HK-2 (cell line): Measurements from ENCODE around the gene SYDE1.

ENCODE experiments used
- DNase-seq: peaks from one replicate; pipeline ENCODE4 v3.0.0-alpha.2; 2018; ENCODE audit not compliant: unreplicated experiment

The SYDE1 gene

GRCh38 chr19:15108845-15109767 is 1.9 kb downstream of the SYDE1 start:
- no peak for DNase-seq

GRCh38 chr19:15109768-15110417 is 2.7 kb downstream of the SYDE1 start:
- no peak for DNase-seq

DNA sequence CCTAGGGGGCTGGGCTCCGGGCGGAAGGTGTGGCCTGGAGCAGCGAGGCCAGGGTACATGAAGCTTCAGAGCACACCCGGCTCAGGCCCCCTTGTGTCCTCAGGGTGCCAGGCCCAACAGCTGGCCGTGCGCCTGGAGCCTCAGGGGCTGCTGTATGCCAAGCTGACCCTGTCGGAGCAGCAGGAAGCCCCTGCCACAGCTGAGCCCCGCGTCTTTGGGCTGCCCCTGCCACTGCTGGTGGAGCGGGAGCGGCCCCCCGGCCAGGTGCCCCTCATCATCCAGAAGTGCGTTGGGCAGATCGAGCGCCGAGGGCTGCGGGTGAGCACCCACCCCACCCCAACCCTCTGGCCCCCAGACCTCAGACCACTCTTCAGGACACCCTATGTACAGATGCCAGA is 3.2 kb downstream of the SYDE1 start:
- DNase-seq: no peak

GRCh38 chr19:15111758-15112157 is 4.6 kb downstream of the SYDE1 start:
- no peak for DNase-seq

- DNase-seq: no peak
These were observed 5.2 kb downstream of the SYDE1 start for GRCh38 chr19:15112385-15112784.

GRCh38 chr19:15113245-15114152 is 6.3 kb downstream of the SYDE1 start:
- DNase-seq: no peak

- DNase-seq: no peak
These were observed 6.9 kb downstream of the SYDE1 start for GRCh38 chr19:15114153-15114540.

- DNase-seq: no peak
These were observed 7.9 kb downstream of the SYDE1 start for GRCh38 chr19:15115080-15115479.

- DNase-seq: no peak
These were observed 8.8 kb downstream of the SYDE1 start for GRCh38 chr19:15115762-15116615.

DNA sequence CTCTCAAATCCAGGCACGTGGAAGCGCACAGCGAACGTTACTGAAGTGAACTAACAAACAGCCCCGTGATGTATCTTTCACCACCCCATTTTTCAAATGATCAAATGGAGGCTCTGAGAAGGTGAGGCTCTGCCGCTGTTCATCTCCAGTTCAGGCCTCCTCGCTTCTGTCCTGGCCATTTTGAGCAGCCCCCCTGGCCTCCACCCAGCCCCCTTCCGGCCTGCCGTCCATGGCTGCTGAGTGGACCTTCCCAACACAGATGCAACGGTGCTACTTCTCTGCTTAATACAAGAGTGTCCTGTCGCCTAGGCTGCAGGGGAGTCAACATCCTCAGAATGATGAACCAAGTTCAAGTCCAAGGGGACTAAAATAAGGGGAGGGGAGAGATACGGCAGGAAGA is 9.7 kb downstream of the SYDE1 start:
- no peak for DNase-seq

- DNase-seq: no peak
These were observed 11.0 kb downstream of the SYDE1 start for GRCh38 chr19:15118248-15118647.

- DNase-seq: no peak
These were observed 11.7 kb downstream of the SYDE1 start for GRCh38 chr19:15118789-15119494.

- no peak for DNase-seq
These were observed 13.2 kb downstream of the SYDE1 start for GRCh38 chr19:15120135-15121026.

- no peak for DNase-seq
These were observed 15.3 kb downstream of the SYDE1 start for GRCh38 chr19:15122331-15123030.

DNA sequence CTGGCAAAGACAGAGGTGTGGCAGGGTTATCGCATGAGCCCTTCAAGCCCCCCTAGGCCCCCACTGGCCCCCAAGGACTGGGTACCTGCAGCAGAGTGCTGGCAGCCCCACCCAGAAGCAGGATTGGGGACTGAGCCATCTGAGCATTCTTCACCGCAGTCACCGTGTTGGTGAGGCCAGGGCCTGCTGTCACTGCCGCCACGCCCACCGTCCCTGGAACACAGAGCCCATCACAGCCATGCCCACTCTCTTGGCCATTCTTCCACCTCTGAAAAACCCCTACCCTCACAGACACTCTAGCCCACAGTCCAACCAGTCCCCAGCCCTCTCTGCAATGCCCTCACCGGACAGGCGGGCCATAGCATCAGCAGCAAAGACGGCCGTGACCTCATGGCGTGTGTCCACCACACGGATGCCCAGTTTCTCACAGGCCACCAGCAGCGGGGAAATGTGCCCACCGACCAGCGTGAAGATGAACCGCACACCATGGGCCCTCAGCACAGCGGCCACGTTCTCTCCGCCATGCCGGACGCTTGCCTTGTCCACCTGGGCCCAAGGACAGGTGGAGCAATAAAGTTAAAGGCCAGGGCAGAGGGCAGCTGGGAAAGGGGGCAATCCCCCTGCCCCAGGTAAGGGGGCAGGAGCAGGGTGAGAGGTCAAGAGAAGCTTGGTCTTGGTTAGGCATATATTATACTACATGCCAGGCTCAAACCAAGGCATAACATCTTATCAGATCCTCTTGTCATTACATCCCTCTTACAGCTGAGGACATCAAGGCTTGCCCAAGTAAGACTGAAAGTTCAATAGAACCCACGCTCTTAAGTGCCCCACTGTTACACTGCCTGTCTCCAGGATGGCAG is 16.1 kb downstream of the SYDE1 start:
- DNase-seq: no peak

GRCh38 chr19:15123900-15124299 is 16.7 kb downstream of the SYDE1 start:
- no peak for DNase-seq

- DNase-seq: no peak
These were observed 17.5 kb downstream of the SYDE1 start for GRCh38 chr19:15124572-15125231.
